Uterus (tissue), 4 donors: Measurements from ENCODE around the gene DNAJC17. TPM values are rescaled to one million over a fixed set of nuclear protein-coding genes. Genes with fewer than 3 reads are reported as not detected.

Source experiments
- DNase-seq, 2 donors: peaks; one replicate each; pipeline ENCODE4 v3.0.0-alpha.2; 2019 to 2020
- H3K27ac ChIP-seq, 2 donors: fragments of 200-600 bp; sonication (generic); 1 replicate in 1 of 2; 2 replicates in 1 of 2; pipeline ENCODE4 v1.5.1; 2016 to 2018
- H3K27me3 ChIP-seq, 2 donors: fragments of 200-600 bp; sonication (generic); one replicate each; pipeline ENCODE4 v1.5.1; 2018 to 2019; ENCODE audit warnings: control low read depth in 1 of 2
- H3K36me3 ChIP-seq, 2 donors: fragments of 200-600 bp; sonication (generic); one replicate each; pipeline ENCODE4 v1.5.1; 2019; ENCODE audit warnings: control low read depth in 1 of 2
- H3K4me1 ChIP-seq, 2 donors: fragments of 200-600 bp; sonication (generic); one replicate each; pipeline ENCODE4 v1.5.1; 2018 to 2019; ENCODE audit warnings: control low read depth in 1 of 2
- H3K4me3 ChIP-seq, 2 donors: fragments of 200-600 bp; sonication (generic); 1 replicate in 1 of 2; 2 replicates in 1 of 2; pipeline ENCODE4 v1.5.1; 2018 to 2019; ENCODE audit warnings: mild to moderate bottlenecking in 1 of 2
- H3K9me3 ChIP-seq, 2 donors: fragments of 200-600 bp; sonication (generic); one replicate each; pipeline ENCODE4 v1.5.1; 2019; ENCODE audit warnings: control low read depth in 1 of 2
- CTCF ChIP-seq, 4 experiments: fragments of 200-600 bp in 2 of 4; fragments of 450-650 bp in 2 of 4; sonication (generic) in 2 of 4; IDR thresholded peaks; one replicate each; pipeline ENCODE4 v1.5.1; 2016 to 2019; ENCODE audit warnings: antibody characterized with exemption in 4 of 4, mild to moderate bottlenecking in 2 of 4, moderate library complexity in 1 of 4
- POLR2A ChIP-seq, 2 donors: fragments of 450-650 bp; IDR thresholded peaks; one replicate each; pipeline ENCODE4 v1.6.1; 2016; ENCODE audit warnings: antibody characterized with exemption in 2 of 2, mild to moderate bottlenecking in 1 of 2, moderate library complexity in 1 of 2
- intact Hi-C: fragments of 100-400 bp; cut with DNase I; formaldehyde crosslinking; loops from one replicate; pipeline ENCODE4 v1.15.1; 2023; ENCODE audit warnings: low total_unique reads
- total RNA-seq, 4 donors: library from RNA; depleted of rRNA in 3 of 4; stranded (reverse); fragments of >200 nt in 3 of 4; gene quantifications; one replicate each; pipeline versions ENCODE4 v1.1.0 to v1.2.4, GENCODE V29; 2014 to 2023
- donor health status: DM: yes; HTN: yes; CAD: no.

Gene DNAJC17
- total RNA-seq, 4 donors from 2014 or later: 6.1 to 79.4 (median 32.5) TPM

DNA sequence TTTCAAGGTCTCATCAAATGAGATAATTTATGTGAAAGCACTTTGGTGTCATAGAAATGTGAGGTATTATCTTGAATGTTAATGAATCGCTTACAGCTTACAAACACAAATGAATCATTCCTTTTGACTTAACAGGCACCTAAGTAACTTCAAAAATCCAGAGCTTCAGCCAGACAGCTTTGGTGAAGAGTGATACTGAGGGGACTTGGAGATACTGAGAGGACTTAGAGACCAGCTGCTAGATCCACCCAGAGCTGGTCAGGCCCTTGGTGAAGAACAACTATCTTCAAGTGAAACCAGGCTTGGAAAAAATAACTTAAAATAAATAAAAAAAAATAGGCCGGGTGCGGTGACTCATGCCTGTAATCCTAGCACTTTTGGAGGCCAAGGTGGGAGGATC is 16.6 kb downstream of the DNAJC17 start:
- no peaks in the 10 kb centered on the region for H3K4me1 ChIP-seq
- H3K27ac ChIP-seq: no peak overlapping the region
- no peak for DNase-seq
- intact Hi-C loops: no loop called here
- no peak for TF ChIP-seq CTCF (IDR thresholded peaks at IDR 0.05)
- no peak for TF ChIP-seq POLR2A (IDR thresholded peaks at IDR 0.05)
- no peaks in the 10 kb centered on the region for H3K9me3 ChIP-seq
- H3K27me3 ChIP-seq: no peaks in the 10 kb centered on the region
- H3K36me3 ChIP-seq: no peaks in the 10 kb centered on the region
- H3K4me3 ChIP-seq: no peak overlapping the region

DNA sequence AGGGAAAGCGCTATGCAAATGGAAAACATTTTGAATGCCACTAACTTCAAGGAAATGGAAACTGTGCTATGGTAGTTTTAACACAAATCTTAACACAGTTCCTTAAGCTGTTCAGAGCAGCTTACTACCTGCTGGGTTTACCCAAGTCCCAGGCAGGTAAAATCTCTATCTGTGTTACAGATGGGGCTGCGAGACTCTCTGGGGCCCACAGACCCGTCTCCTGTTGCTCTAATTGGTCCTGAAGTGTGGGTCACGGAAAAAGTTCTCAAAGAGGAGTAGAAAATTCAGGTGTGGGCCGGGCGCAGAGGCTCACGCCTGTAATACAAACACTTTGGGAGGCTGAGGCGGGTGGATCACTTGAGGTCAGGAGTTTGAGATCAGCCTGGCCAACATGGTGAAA is 17.3 kb downstream of the DNAJC17 start:
- TF ChIP-seq CTCF (IDR thresholded peaks at IDR 0.05) (no peak), POLR2A (IDR thresholded peaks at IDR 0.05) (no peak)
- Histone ChIP-seq H3K9me3 (no peaks in the 10 kb centered on the region), H3K27me3 (no peaks in the 10 kb centered on the region), H3K36me3 (no peaks in the 10 kb centered on the region), H3K27ac (no peak overlapping the region), H3K4me1 (no peaks in the 10 kb centered on the region), H3K4me3 (no peak overlapping the region)
- intact Hi-C loops: no loop called here
- no peak for DNase-seq

- no peaks in the 10 kb centered on the region for H3K4me1 ChIP-seq
- no peak for DNase-seq
- intact Hi-C loops: no loop called here
- no peak overlapping the region for H3K4me3 ChIP-seq
- H3K27ac ChIP-seq: no peak overlapping the region
- TF ChIP-seq CTCF (IDR thresholded peaks at IDR 0.05): no peak
- no peak for TF ChIP-seq POLR2A (IDR thresholded peaks at IDR 0.05)
- H3K36me3 ChIP-seq: no peaks in the 10 kb centered on the region
- H3K27me3 ChIP-seq: no peaks in the 10 kb centered on the region
- H3K9me3 ChIP-seq: no peaks in the 10 kb centered on the region
These were observed 18.2 kb downstream of the DNAJC17 start for GRCh38 chr15:40789119-40789518.

- Histone ChIP-seq H3K4me3 (no peak overlapping the region), H3K27me3 (no peaks in the 10 kb centered on the region), H3K36me3 (no peaks in the 10 kb centered on the region), H3K9me3 (no peaks in the 10 kb centered on the region), H3K4me1 (no peaks in the 10 kb centered on the region), H3K27ac (no peak overlapping the region)
- intact Hi-C loops: no loop called here
- DNase-seq: no peak
- TF ChIP-seq POLR2A (IDR thresholded peaks at IDR 0.05) (no peak), CTCF (IDR thresholded peaks at IDR 0.05) (no peak)
These were observed 19.3 kb downstream of the DNAJC17 start for GRCh38 chr15:40787991-40788390.

DNA sequence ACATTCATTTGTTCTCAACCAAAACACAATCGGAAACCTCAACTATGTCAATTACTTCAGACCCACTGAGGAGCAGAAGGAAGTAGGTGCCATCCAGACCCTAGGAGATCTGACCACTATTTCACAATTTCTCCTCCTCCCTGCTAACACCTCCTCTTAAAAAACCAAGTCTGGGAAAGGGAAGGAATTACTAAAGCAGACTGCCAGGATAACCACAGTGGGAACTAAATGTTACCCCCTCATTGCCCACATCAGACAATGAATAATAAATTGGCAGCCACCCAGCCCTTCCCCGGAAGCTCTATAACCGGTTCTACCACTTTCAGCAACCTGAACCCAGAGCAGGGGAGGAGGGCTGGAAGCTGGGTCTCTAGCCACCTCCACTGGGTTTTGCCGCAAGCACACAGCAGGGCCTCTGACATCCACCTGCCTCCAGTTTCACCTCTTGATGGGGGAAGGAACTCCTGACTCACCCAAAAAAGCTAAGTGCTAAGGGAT is 19.9 kb downstream of the DNAJC17 start:
- TF ChIP-seq CTCF (IDR thresholded peaks at IDR 0.05) (no peak), POLR2A (IDR thresholded peaks at IDR 0.05) (no peak)
- Histone ChIP-seq H3K27me3 (no peaks in the 10 kb centered on the region), H3K36me3 (no peaks in the 10 kb centered on the region), H3K4me1 (no peaks in the 10 kb centered on the region), H3K9me3 (no peaks in the 10 kb centered on the region), H3K27ac (no peak overlapping the region), H3K4me3 (no peak overlapping the region)
- intact Hi-C loops: no loop called here
- DNase-seq: no peak
